CD4-positive, alpha-beta T cell treated with Interleukin-10 for 1 hour (primary cell): ENCODE data around the gene GPRC5D.

ENCODE experiments used
- DNase-seq: peaks from one replicate; pipeline ENCODE4 v3.0.0-alpha.2; 2020

The GPRC5D gene

GRCh38 chr12:12952036-12952435 lies at the start of gene GPRC5D:
Gene GPRC5D, minus strand, starts transcription at chr12:12952170. Its CDS starts 1,786 bp downstream, at chr12:12950384.
- no peak for DNase-seq

- DNase-seq: no peak
Observed at GRCh38 chr12:13001775-13002040, 49.7 kb upstream of the GPRC5D start.

GRCh38 chr12:13000925-13001774 lies 49.2 kb upstream of the GPRC5D start:
- DNase-seq: peak; percentile 44

- DNase-seq: no peak
Observed at GRCh38 chr12:13000616-13000924, 48.6 kb upstream of the GPRC5D start.

- DNase-seq: peak; percentile 96
Observed at GRCh38 chr12:12999959-13000615, 48.1 kb upstream of the GPRC5D start, which contains the start of gene HEBP1. Gene HEBP1, minus strand, starts transcription at chr12:13000265. Its CDS starts 151 bp downstream, at chr12:13000114.

- DNase-seq: no peak
Observed at GRCh38 chr12:12999271-12999958, 47.4 kb upstream of the GPRC5D start.

GRCh38 chr12:12998248-12998647 lies 46.3 kb upstream of the GPRC5D start:
- DNase-seq: no peak

GRCh38 chr12:12997734-12998133 lies 45.8 kb upstream of the GPRC5D start:
- DNase-seq: no peak

- DNase-seq: no peak
Observed at GRCh38 chr12:12997156-12997555, 45.2 kb upstream of the GPRC5D start.

- DNase-seq: no peak
Observed at GRCh38 chr12:12996209-12996608, 44.2 kb upstream of the GPRC5D start.

- no peak for DNase-seq
Observed at GRCh38 chr12:12995088-12995487, 43.1 kb upstream of the GPRC5D start.

- DNase-seq: no peak
Observed at GRCh38 chr12:12993367-12993766, 41.4 kb upstream of the GPRC5D start.

GRCh38 chr12:12992418-12993130 lies 40.6 kb upstream of the GPRC5D start:
- DNase-seq: no peak

GRCh38 chr12:12990700-12991468 lies 38.9 kb upstream of the GPRC5D start:
- DNase-seq: no peak

- DNase-seq: no peak
Observed at GRCh38 chr12:12987421-12987820, 35.5 kb upstream of the GPRC5D start.

GRCh38 chr12:12986775-12987331 lies 34.9 kb upstream of the GPRC5D start:
- no peak for DNase-seq

GRCh38 chr12:12985817-12986408 lies 33.9 kb upstream of the GPRC5D start:
- DNase-seq: peak; percentile 18

- DNase-seq: no peak
Observed at GRCh38 chr12:12984149-12984548, 32.2 kb upstream of the GPRC5D start.

- DNase-seq: peak; percentile 25
Observed at GRCh38 chr12:12983420-12984035, 31.6 kb upstream of the GPRC5D start.

- DNase-seq: no peak
Observed at GRCh38 chr12:12982331-12982730, 30.4 kb upstream of the GPRC5D start.

GRCh38 chr12:12979731-12980259 lies 27.8 kb upstream of the GPRC5D start:
- DNase-seq: no peak
